ENCODE results near the gene C1QTNF6. TPM values are rescaled to one million over a fixed set of nuclear protein-coding genes. Genes with fewer than 3 reads are reported as not detected.

C1QTNF6 gene
- total and polyA plus RNA-seq, 10 of the 15 experiments (the other 5 are each of a cell fraction or from before 2014, with no cell fraction given) = 0.16 to 4.1 (median 1.3) TPM

DNA sequence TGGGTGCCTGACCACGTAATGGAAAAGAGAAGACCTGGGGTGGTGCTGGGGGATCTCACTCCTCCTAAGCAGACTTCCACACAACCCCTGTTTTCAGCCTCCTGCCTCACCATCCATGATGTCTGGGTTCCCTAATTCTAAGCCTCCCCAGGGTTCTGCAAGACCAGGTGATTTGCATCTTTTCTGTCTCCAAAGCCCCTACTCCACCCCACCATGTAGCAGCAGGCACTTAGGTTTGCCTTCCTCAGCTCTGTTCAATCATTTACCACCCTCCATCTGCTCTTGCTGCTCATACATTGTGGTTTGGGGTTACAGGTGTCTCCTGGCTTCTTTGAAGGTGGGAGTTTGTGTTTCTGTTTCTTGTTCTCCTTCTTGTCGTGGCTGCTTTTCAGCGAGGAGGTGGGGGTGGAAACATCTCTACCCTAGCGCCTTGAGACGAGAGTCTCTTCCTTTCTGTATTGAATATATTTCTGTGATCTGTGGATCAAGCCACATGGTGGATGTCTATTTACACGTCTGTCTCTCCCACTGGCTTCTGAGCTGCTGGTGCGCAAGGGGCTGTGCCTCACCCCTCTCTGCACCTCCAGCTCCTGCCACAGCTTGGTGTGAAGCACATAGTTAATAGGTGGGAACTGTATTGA is 30.8 kb upstream of the C1QTNF6 start (continued):
- TF ChIP-seq, protein P1, sequence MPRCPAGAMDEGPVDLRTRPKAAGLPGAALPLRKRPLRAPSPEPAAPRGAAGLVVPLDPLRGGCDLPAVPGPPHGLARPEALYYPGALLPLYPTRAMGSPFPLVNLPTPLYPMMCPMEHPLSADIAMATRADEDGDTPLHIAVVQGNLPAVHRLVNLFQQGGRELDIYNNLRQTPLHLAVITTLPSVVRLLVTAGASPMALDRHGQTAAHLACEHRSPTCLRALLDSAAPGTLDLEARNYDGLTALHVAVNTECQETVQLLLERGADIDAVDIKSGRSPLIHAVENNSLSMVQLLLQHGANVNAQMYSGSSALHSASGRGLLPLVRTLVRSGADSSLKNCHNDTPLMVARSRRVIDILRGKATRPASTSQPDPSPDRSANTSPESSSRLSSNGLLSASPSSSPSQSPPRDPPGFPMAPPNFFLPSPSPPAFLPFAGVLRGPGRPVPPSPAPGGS (IDR thresholded peaks at IDR 0.05; ENCODE audit: borderline replicate concordance, insufficient read depth, low read depth, low read length, poor library complexity, severe bottlenecking) = peak; percentile 76
- TF ChIP-seq GATAD2B (conservative IDR thresholded peaks at IDR 0.05; ENCODE audit: low read depth) (peak; percentile 69), KDM1A (IDR thresholded peaks at IDR 0.05; ENCODE audit: borderline replicate concordance) (no peak), NR2F1 (conservative IDR thresholded peaks at IDR 0.05) (peak; percentile 71; the same call in 1 of the 2 replicates), GABPA (IDR thresholded peaks at IDR 0.05; ENCODE audit: low read depth) (no peak), BCL11A (IDR thresholded peaks at IDR 0.05; ENCODE audit: low read depth, low read length) (peak; percentile 81), TCF12 (IDR thresholded peaks at IDR 0.05; ENCODE audit: low read depth, low read length) (peak; percentile 98), EP300 (IDR thresholded peaks at IDR 0.05; ENCODE audit: borderline replicate concordance in 1 of 2, control insufficient read depth in 1 of 2, low read depth in 2 of 2, low read length in 2 of 2) (peak; percentile 85 to 89), NR2C2 (IDR thresholded peaks at IDR 0.05; ENCODE audit: borderline replicate concordance, control insufficient read depth, insufficient read length, low read depth) (no peak)
- TF ChIP-seq, protein P2, sequence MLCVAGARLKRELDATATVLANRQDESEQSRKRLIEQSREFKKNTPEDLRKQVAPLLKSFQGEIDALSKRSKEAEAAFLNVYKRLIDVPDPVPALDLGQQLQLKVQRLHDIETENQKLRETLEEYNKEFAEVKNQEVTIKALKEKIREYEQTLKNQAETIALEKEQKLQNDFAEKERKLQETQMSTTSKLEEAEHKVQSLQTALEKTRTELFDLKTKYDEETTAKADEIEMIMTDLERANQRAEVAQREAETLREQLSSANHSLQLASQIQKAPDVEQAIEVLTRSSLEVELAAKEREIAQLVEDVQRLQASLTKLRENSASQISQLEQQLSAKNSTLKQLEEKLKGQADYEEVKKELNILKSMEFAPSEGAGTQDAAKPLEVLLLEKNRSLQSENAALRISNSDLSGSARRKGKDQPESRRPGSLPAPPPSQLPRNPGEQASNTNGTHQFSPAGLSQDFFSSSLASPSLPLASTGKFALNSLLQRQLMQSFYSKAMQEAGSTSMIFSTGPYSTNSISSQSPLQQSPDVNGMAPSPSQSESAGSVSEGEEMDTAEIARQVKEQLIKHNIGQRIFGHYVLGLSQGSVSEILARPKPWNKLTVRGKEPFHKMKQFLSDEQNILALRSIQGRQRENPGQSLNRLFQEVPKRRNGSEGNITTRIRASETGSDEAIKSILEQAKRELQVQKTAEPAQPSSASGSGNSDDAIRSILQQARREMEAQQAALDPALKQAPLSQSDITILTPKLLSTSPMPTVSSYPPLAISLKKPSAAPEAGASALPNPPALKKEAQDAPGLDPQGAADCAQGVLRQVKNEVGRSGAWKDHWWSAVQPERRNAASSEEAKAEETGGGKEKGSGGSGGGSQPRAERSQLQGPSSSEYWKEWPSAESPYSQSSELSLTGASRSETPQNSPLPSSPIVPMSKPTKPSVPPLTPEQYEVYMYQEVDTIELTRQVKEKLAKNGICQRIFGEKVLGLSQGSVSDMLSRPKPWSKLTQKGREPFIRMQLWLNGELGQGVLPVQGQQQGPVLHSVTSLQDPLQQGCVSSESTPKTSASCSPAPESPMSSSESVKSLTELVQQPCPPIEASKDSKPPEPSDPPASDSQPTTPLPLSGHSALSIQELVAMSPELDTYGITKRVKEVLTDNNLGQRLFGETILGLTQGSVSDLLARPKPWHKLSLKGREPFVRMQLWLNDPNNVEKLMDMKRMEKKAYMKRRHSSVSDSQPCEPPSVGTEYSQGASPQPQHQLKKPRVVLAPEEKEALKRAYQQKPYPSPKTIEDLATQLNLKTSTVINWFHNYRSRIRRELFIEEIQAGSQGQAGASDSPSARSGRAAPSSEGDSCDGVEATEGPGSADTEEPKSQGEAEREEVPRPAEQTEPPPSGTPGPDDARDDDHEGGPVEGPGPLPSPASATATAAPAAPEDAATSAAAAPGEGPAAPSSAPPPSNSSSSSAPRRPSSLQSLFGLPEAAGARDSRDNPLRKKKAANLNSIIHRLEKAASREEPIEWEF (IDR thresholded peaks at IDR 0.05; ENCODE audit: insufficient replicate concordance, low read depth, low read length) = no peak
- TF ChIP-seq, protein P3, sequence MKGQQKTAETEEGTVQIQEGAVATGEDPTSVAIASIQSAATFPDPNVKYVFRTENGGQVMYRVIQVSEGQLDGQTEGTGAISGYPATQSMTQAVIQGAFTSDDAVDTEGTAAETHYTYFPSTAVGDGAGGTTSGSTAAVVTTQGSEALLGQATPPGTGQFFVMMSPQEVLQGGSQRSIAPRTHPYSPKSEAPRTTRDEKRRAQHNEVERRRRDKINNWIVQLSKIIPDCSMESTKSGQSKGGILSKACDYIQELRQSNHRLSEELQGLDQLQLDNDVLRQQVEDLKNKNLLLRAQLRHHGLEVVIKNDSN (IDR thresholded peaks at IDR 0.05; ENCODE audit: borderline replicate concordance, extremely low read length, insufficient read depth, low read depth, low read length) = no peak
- TF ChIP-seq, protein P4, sequence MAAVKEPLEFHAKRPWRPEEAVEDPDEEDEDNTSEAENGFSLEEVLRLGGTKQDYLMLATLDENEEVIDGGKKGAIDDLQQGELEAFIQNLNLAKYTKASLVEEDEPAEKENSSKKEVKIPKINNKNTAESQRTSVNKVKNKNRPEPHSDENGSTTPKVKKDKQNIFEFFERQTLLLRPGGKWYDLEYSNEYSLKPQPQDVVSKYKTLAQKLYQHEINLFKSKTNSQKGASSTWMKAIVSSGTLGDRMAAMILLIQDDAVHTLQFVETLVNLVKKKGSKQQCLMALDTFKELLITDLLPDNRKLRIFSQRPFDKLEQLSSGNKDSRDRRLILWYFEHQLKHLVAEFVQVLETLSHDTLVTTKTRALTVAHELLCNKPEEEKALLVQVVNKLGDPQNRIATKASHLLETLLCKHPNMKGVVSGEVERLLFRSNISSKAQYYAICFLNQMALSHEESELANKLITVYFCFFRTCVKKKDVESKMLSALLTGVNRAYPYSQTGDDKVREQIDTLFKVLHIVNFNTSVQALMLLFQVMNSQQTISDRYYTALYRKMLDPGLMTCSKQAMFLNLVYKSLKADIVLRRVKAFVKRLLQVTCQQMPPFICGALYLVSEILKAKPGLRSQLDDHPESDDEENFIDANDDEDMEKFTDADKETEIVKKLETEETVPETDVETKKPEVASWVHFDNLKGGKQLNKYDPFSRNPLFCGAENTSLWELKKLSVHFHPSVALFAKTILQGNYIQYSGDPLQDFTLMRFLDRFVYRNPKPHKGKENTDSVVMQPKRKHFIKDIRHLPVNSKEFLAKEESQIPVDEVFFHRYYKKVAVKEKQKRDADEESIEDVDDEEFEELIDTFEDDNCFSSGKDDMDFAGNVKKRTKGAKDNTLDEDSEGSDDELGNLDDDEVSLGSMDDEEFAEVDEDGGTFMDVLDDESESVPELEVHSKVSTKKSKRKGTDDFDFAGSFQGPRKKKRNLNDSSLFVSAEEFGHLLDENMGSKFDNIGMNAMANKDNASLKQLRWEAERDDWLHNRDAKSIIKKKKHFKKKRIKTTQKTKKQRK (IDR thresholded peaks at IDR 0.05; ENCODE audit: low read depth, low read length) = no peak

Measured in GM12878 (cell line).